Stomach (tissue), 4 donors: ENCODE data around the gene SNX33.

Source experiments
- EP300 ChIP-seq: sonication (generic); formaldehyde crosslinking; IDR thresholded peaks from one replicate; pipeline ENCODE4 v1.6.1; 2017; ENCODE audit warnings: antibody characterized with exemption
- POLR2A ChIP-seq, 4 donors: fragments of 450-650 bp; IDR thresholded peaks; one replicate each; pipeline ENCODE4 v1.6.1; 2016; ENCODE audit warnings: antibody characterized with exemption in 4 of 4, control low read depth in 2 of 4, mild to moderate bottlenecking in 1 of 4, moderate library complexity in 1 of 4
- POLR2AphosphoS5 ChIP-seq, 3 donors: sonication (generic); formaldehyde crosslinking; IDR thresholded peaks; one replicate each; pipeline ENCODE4 v1.6.1; 2016; ENCODE audit warnings: antibody characterized with exemption in 3 of 3
- TF ChIP-seq, protein P1 (sequence below), 7 experiments: fragments of 450-650 bp in 4 of 7; fragments of 200-600 bp in 3 of 7; sonication (generic) in 3 of 7; IDR thresholded peaks; one replicate each; pipeline ENCODE4 v1.5.1; 2016 to 2019; ENCODE audit warnings: antibody characterized with exemption in 7 of 7, control low read depth in 2 of 7, mild to moderate bottlenecking in 1 of 7

GRCh38 chr15:75631935-75632334, 15.8 kb upstream of the SNX33 start:
- TF ChIP-seq, protein P1, sequence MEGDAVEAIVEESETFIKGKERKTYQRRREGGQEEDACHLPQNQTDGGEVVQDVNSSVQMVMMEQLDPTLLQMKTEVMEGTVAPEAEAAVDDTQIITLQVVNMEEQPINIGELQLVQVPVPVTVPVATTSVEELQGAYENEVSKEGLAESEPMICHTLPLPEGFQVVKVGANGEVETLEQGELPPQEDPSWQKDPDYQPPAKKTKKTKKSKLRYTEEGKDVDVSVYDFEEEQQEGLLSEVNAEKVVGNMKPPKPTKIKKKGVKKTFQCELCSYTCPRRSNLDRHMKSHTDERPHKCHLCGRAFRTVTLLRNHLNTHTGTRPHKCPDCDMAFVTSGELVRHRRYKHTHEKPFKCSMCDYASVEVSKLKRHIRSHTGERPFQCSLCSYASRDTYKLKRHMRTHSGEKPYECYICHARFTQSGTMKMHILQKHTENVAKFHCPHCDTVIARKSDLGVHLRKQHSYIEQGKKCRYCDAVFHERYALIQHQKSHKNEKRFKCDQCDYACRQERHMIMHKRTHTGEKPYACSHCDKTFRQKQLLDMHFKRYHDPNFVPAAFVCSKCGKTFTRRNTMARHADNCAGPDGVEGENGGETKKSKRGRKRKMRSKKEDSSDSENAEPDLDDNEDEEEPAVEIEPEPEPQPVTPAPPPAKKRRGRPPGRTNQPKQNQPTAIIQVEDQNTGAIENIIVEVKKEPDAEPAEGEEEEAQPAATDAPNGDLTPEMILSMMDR (IDR thresholded peaks at IDR 0.05): no peak
- TF ChIP-seq EP300: no peak
- TF ChIP-seq POLR2A (IDR thresholded peaks at IDR 0.05): no peak
- no peak for TF ChIP-seq POLR2AphosphoS5 (IDR thresholded peaks at IDR 0.05)
